GM21526 (cell line): ENCODE results near the gene DSN1.
"Not testable (repeated sequence)": the region's sequence is repeated elsewhere in the genome, so short reads cannot be mapped to it uniquely, and the experiment has no call there.

ENCODE experiments used
- ATAC-seq: cut with Tn5 transposase; IDR thresholded peaks from one replicate; pipeline ENCODE4 v1.9.1; 2021; ENCODE audit warnings: moderate library complexity; ENCODE audit not compliant: unreplicated experiment, low FRiP score

The DSN1 gene, protein sequence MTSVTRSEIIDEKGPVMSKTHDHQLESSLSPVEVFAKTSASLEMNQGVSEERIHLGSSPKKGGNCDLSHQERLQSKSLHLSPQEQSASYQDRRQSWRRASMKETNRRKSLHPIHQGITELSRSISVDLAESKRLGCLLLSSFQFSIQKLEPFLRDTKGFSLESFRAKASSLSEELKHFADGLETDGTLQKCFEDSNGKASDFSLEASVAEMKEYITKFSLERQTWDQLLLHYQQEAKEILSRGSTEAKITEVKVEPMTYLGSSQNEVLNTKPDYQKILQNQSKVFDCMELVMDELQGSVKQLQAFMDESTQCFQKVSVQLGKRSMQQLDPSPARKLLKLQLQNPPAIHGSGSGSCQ

GRCh38 chr20:36773597-36774390 is at the start of gene DSN1:
Gene DSN1 (minus strand): TSS chr20:36773763. CDS start chr20:36771458, 2,305 bp downstream.
- peak; percentile 70 for ATAC-seq

DNA sequence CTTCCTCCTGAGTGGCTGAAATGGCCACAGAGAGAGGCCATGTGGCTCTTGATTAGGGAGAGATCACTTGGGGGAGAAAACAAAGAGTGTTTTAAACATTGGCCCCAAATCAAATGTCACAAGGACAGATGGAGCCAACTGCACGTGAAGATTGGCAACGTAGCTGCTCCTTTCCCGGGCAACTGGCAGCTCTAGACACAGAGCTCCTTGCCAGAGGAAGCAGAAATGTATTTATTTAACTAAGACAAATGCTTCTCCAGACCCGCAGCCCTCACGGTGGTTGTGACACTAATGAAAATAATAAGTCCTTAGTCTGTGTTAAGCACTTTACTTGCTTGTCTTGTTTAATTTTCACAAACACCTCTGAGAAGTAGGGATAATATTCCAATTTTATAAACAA is 49.6 kb upstream of the DSN1 start:
- no peak for ATAC-seq

DNA sequence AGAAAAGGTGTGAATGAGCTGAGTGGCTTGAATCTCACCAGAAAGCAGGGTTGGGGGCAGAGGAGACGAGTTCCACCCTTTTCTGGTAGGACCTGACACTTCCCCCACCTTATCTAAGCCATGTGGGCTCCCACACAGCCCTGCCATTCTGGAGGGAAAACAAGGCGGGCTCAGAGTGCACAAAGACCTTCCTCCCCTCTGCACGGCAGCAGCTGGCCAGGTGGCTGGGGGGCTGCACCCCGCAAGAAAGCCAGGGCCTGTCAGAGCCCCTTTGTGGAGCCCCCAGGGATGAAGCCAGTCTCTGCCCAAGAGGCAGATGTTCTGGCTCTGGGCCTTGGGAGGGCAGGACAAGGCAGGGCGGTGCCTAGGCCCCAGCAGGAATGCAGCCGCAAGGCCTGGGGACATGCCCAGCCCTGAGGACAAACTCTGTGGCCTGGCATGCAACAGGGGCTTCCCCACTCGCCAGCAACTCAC is 48.4 kb upstream of the DSN1 start:
- no peak for ATAC-seq

DNA sequence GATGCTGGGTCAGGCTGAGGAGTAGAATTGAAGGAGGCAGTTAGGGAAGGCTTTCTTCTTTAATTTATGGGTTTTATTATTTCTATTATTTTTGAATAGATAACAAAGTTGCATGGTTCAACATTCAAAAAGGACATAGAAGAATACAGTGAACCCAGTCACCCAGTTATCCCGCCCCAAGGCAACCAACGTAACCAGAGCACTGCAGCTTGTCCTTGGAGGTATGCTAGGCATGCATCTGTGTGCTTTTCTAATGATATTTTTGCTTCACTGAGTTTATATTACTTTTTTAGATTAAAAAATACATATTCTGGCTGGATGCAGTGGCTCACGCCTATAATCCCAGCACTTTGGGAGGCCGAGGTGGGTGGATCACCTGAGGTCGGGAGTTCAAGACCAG is 47.4 kb upstream of the DSN1 start:
- ATAC-seq, result no peak

GRCh38 chr20:36820073-36820472 is 46.5 kb upstream of the DSN1 start:
- ATAC-seq, result no peak

GRCh38 chr20:36819659-36820058 is 46.1 kb upstream of the DSN1 start:
- no peak for ATAC-seq

GRCh38 chr20:36818861-36819260 is 45.3 kb upstream of the DSN1 start:
- ATAC-seq, result no peak

GRCh38 chr20:36818185-36818584 is 44.6 kb upstream of the DSN1 start:
- no peak for ATAC-seq

DNA sequence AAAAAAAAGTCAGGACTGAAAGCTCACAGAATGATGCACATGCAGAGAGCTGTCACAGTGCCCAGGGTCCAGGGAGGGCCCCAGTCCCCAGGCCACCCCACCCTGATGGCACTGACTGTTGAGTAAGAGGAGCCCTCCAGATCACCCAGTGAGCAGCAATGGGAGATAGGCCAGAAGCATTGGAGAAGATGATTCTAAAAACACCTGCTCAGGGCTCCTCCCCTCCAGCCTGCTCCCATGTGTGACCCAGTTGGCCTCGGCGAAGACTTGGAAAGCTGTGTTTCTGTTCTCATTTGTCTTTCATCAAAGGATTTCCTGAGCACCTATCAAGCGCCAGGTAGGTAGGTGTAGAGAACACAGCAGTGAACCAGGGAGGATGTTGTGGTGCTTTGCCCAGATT is 43.9 kb upstream of the DSN1 start:
- ATAC-seq, result no peak

GRCh38 chr20:36815454-36816091 is 42.0 kb upstream of the DSN1 start:
- ATAC-seq, result no peak

DNA sequence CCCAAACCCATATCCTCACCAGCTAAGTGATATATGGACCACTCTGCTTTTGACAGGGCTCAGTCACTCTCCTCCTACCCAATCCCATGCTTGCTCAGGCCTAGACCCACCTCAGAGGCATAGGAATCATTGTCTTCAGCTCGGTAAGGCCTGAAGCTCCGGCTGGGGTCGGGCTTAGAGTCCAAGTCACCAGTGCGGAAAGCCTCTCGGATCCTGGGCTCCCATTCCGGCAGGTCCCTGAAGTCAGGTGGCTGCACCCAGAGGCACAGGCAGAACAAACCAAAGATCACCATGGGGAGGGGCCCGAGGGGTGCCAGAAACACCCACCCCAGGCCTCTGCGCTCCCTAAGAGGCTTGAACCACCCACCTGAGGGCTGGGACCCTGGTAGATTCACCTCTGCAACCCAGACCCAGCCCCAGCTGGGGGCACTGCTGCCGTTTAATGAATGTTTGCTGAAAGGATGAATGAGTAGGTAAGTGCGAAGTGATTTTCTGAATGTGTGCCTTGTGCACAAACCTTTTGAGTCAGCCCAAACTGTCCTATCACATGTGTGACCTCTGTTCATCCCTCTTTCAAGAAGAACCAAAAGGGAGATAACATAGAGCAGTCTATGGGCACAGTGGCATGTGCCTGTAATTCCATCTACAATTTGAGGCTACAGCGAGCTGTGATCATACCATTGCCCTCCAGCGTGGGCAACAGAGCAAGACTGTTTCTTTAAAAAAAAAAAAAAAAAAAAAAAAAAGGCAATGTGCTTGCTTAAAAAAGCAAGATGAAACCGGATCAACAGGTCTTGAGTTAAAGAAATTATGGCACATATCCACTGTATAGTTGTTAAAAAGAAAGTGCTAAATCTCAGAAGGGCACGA is 39.3 kb upstream of the DSN1 start:
- no peak for ATAC-seq

GRCh38 chr20:36808317-36809257 is 35.0 kb upstream of the DSN1 start:
- ATAC-seq, result no peak

DNA sequence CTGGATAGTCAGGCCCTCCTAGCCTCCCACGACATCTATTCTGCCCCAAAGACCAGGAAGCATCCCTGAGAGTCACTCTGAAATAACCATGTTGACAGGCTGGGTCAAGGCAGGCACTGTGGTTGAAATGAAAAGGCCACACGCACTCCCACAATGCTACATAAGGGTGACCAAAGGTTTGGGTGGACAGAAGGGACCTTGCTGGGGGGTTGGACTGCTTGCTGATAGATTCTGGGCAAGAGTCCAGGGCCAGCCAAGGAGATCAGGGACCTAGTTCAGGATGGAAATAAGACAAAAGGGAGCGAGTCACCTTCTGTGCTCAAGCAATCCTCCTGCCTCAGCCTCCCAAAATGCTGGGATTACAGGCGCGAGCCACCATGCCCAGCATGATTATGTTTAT is 32.5 kb upstream of the DSN1 start:
- no peak for ATAC-seq

GRCh38 chr20:36805396-36805795 is 31.8 kb upstream of the DSN1 start:
- ATAC-seq, result no peak

- ATAC-seq, result no peak
Measured at GRCh38 chr20:36804425-36804824, 30.9 kb upstream of the DSN1 start.

DNA sequence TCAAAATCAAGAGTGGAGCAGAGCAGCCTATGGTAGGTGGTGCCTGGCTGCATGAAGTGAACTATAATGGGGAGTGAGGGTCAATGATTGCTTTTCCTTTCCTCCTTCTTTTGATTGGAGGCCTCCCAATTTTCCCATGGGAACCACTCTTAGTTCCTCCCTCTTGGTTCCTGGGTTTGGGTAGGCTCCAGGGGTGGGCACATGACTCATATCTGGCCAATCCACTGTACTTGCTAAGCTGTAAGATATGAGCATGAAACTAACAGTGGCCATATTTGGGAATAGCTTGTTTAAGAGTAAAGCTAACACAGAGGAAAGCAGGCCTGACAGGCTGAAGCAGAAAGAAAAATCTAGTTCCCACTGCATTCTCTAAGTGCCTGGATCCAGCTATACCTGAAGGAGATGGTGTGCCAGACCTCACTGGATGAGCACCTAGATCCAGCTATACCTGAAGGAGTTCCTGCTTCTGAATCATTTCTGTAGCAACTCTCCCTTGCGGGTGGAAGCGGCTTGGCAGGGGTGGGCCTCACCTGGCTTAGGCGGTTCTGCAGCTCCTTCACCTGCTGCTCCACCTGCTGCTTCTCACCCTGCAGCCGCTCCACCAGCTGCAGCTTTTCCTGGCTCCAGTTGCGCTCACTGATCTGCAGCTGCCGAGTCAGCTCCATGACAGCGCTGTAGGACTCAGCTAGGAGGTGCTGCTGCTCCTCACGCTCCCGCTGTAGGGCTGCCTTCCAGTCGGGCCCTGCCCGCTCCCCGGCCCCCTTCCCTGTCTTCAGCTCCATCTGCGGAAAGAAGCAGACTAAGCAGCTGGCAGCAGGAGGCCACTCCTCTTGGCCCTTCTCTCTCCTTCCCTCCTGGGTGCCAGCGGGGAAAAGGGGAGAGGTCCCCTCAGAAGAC is 29.0 kb upstream of the DSN1 start:
- no peak for ATAC-seq

DNA sequence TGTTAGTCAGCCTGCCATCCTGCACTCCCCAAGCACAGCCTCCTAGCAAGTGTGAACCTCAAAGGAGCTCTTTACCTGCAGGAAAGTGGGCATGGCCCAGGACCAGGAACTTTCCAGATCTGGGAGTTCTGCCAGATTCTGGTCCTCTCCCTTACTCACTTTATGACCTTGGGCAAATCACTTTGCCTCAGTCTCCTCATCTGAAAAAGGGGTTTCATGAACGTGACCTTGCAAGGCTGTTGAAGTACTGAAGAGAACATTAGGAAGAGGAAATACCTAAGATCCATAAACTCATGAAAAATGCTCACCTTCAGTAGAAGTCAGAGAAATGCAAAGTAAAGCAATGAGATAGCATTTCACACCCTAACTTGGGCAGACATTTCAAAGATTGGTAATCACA is 26.8 kb upstream of the DSN1 start:
- ATAC-seq, result no peak

DNA sequence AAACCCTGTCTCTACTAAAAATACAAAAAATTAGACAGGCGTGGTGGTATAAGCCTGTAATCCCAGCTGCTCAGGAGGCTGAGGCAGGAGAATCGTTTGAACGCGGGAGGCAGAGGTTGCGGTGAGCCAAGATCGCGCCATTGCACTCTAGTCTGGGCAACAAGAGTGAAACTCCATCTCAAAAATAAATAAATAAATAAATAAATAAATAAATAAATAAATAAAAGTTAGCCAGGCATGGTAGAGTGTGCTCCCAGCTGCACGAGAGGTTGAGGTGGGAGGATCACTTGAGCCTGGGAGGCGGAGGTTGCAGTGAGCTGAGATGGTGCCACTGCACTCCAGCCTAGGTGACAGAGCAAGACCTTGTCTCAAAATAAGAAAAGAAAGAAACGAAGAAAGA is 25.8 kb upstream of the DSN1 start:
- ATAC-seq, result not testable (repeated sequence)
